ENCODE results near the gene ZKSCAN4.

The ZKSCAN4 gene

GRCh38 chr6:28245206-28245941, 6.7 kb downstream of the ZKSCAN4 start:
- no peak for DNase-seq

- no peak for DNase-seq
These were observed 8.1 kb downstream of the ZKSCAN4 start for GRCh38 chr6:28243946-28244345.

GRCh38 chr6:28240471-28240870, 11.6 kb downstream of the ZKSCAN4 start:
- no peak for DNase-seq

- DNase-seq = no peak
These were observed 12.4 kb downstream of the ZKSCAN4 start for GRCh38 chr6:28239636-28240035.

GRCh38 chr6:28235912-28236452, 16.1 kb downstream of the ZKSCAN4 start:
- DNase-seq = no peak

- DNase-seq = no peak
These were observed 19.3 kb downstream of the ZKSCAN4 start for GRCh38 chr6:28232785-28233184.

- no peak for DNase-seq
These were observed 25.6 kb downstream of the ZKSCAN4 start for GRCh38 chr6:28226460-28226859.

GRCh38 chr6:28225056-28225834, 26.8 kb downstream of the ZKSCAN4 start, which contains the start of gene ZSCAN9:
TSS of gene ZSCAN9 (plus strand) at chr6:28225275. CDS start at chr6:28227085, 1,810 bp downstream.
- peak; percentile 68 for DNase-seq

GRCh38 chr6:28224131-28225055, 27.7 kb downstream of the ZKSCAN4 start:
- no peak for DNase-seq

GRCh38 chr6:28220257-28221133, 31.6 kb downstream of the ZKSCAN4 start:
- no peak for DNase-seq

GRCh38 chr6:28218312-28219248, 33.5 kb downstream of the ZKSCAN4 start:
- DNase-seq = no peak

GRCh38 chr6:28217890-28218289, 34.2 kb downstream of the ZKSCAN4 start:
- DNase-seq = no peak

GRCh38 chr6:28215425-28215824, 36.6 kb downstream of the ZKSCAN4 start:
- DNase-seq = no peak

GRCh38 chr6:28213213-28213523, 38.9 kb downstream of the ZKSCAN4 start:
- DNase-seq = no peak

GRCh38 chr6:28212510-28213212, 39.4 kb downstream of the ZKSCAN4 start:
- peak; percentile 95 for DNase-seq

GRCh38 chr6:28211840-28212509, 40.1 kb downstream of the ZKSCAN4 start:
- no peak for DNase-seq

- DNase-seq = no peak
These were observed 42.1 kb downstream of the ZKSCAN4 start for GRCh38 chr6:28209753-28210535.

- DNase-seq = no peak
These were observed 43.9 kb downstream of the ZKSCAN4 start for GRCh38 chr6:28208111-28208659.

Measured in activated CD8-positive, alpha-beta memory T cell treated with anti-CD3 and anti-CD28 coated beads, Interleukin-2, amount 50 U/mL, for 48 hours (primary cell).